Lower leg skin (tissue), 4 donors: Measurements from ENCODE around the gene CDK5. TPM values are rescaled to one million over a fixed set of nuclear protein-coding genes. Genes with fewer than 3 reads are reported as not detected.

Experiments used
- DNase-seq, 2 donors: peaks; one replicate each; pipeline ENCODE4 v3.0.0-alpha.2; 2019; ENCODE audit warnings: low spot score in 2 of 2
- H3K4me3 ChIP-seq: fragments of 200-600 bp; sonication (generic); 2 replicates; pipeline ENCODE4 v1.5.1; 2017; ENCODE audit warnings: mild to moderate bottlenecking, low read depth; ENCODE audit not compliant: poor library complexity, severe bottlenecking
- POLR2A ChIP-seq, 2 donors: fragments of 450-650 bp; IDR thresholded peaks; one replicate each; pipeline ENCODE4 v1.6.1; 2016 to 2017; ENCODE audit warnings: antibody characterized with exemption in 2 of 2, mild to moderate bottlenecking in 1 of 2, moderate library complexity in 1 of 2
- WGBS, 2 donors: methylation state at CpG; one replicate each; pipeline ENCODE4 v1.1.5; 2018; 5-methylcytosine and 5-hydroxymethylcytosine counted together
- intact Hi-C: fragments of 100-400 bp; cut with DNase I; formaldehyde crosslinking; loops from one replicate; pipeline ENCODE4 v1.15.0; 2023; ENCODE audit warnings: low total_unique reads
- total RNA-seq, 4 donors: library from RNA; depleted of rRNA; stranded (reverse); fragments of >200 nt; gene quantifications; one replicate each; pipeline ENCODE4 v1.1.0, GENCODE V29; 2016
- TF ChIP-seq, protein P1 (sequence below), 3 donors: fragments of 450-650 bp; IDR thresholded peaks; one replicate each; pipeline ENCODE4 v1.5.1; 2016; ENCODE audit warnings: antibody characterized with exemption in 3 of 3, mild to moderate bottlenecking in 3 of 3, moderate library complexity in 2 of 3

CDK5 gene
- total RNA-seq, 4 donors from 2014 or later: 3.9 to 13.7 (median 7.2) TPM

DNA sequence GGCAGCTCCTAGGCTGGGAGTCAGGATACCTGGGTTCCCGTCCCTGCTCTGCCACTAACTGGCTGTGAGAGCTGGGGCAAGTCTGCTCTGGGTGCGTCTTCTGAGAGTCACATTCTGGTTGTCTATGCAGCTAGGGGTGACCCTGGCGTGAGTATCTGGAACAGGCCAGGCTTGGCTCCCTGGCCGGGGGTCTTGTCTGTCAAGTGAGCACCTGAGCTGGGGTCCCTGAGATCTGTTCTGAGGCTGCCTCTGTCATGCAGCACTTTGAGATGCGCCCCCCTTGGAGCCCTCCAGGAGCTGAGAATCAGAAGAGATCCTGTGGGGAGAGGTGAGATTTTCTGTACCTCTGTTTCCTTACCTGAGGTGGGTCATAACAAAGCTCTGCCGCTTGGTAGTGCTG lies 36.1 kb upstream of the CDK5 start:
- 93 to 96% methylated on average over 5 to 6 of the region's 6 CpGs for WGBS, 2 donors
- H3K4me3 ChIP-seq: no peak overlapping the region
- no peak for TF ChIP-seq POLR2A (IDR thresholded peaks at IDR 0.05)
- TF ChIP-seq, protein P1, sequence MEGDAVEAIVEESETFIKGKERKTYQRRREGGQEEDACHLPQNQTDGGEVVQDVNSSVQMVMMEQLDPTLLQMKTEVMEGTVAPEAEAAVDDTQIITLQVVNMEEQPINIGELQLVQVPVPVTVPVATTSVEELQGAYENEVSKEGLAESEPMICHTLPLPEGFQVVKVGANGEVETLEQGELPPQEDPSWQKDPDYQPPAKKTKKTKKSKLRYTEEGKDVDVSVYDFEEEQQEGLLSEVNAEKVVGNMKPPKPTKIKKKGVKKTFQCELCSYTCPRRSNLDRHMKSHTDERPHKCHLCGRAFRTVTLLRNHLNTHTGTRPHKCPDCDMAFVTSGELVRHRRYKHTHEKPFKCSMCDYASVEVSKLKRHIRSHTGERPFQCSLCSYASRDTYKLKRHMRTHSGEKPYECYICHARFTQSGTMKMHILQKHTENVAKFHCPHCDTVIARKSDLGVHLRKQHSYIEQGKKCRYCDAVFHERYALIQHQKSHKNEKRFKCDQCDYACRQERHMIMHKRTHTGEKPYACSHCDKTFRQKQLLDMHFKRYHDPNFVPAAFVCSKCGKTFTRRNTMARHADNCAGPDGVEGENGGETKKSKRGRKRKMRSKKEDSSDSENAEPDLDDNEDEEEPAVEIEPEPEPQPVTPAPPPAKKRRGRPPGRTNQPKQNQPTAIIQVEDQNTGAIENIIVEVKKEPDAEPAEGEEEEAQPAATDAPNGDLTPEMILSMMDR (IDR thresholded peaks at IDR 0.05): no peak
- intact Hi-C loops: no loop called here
- DNase-seq: no peak

DNA sequence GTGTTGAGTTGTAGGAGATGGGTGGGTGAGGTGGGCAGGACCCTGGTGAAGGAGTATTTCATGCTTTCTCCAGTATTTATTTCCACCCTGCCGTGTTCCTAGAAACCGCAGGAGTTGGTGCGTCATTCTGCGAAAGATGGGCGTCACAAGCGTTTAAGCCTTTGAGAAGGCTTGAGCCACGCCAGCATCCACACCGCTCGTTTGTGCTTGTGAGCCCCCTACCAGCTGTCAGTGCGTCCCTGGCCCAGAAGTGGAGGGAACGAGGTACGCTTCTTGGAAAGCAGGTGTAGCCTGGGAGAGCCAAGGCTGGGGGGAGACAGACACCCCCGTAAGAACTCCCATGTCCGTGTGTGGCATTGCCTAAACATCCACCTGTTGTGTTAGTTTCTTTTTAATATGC lies 34.3 kb upstream of the CDK5 start:
- 88 to 90% methylated on average over 14 of the region's 14 CpGs for WGBS, 2 donors
- no peak for TF ChIP-seq POLR2A (IDR thresholded peaks at IDR 0.05)
- TF ChIP-seq, protein P1 (IDR thresholded peaks at IDR 0.05): no peak
- intact Hi-C loops: no loop called here
- no peak for DNase-seq
- no peak overlapping the region for H3K4me3 ChIP-seq

DNA sequence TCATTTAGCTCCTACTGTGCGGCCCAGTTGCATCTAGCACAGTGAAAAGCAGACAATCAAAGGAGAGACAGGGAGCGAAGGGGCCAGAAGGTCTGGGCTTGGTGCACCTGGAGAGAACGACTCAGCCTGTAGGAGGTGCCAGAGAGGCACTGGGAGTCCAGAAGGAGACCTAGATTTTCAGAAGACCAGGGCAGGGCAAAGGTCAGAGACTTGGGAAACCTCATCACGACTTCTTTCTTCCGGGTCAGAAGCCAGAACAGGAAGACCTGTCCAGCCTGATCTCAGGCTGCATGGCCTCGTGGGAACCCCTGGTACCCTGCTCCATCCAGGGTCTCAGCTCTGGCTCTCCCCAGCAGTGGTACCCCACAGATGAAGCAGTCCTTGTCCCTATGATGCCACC lies 33.7 kb upstream of the CDK5 start:
- WGBS, 2 donors: 56 to 58% methylated on average over 6 of the region's 6 CpGs
- TF ChIP-seq, protein P1 (IDR thresholded peaks at IDR 0.05): no peak
- TF ChIP-seq POLR2A (IDR thresholded peaks at IDR 0.05): no peak
- DNase-seq: no peak
- H3K4me3 ChIP-seq: no peak overlapping the region
- intact Hi-C loops: no loop called here

DNA sequence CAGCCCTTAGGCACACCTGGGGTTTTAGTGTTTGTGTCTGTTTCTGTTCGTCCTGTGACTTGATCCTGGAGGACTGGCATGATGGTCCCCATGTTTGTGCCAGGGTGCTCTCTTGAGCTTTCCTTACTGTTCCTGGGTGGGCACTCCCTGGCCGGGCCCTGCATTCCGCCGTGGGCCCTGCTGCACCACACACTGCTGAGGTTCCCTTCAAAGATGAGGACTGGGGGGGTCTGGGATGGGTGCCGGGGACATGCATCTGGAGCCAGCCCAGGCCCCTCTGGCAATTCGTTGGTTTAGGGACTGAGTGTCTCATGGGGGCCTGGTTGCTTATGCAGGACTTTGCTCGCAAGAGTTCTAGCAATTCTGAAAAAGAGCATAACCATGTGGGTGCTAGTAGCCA lies 33.3 kb upstream of the CDK5 start:
- no peak overlapping the region for H3K4me3 ChIP-seq
- WGBS, 2 donors: 90 to 92% methylated on average over 7 of the region's 7 CpGs
- DNase-seq: no peak
- intact Hi-C loops: no loop called here
- TF ChIP-seq POLR2A (IDR thresholded peaks at IDR 0.05): no peak
- TF ChIP-seq, protein P1 (IDR thresholded peaks at IDR 0.05): no peak

DNA sequence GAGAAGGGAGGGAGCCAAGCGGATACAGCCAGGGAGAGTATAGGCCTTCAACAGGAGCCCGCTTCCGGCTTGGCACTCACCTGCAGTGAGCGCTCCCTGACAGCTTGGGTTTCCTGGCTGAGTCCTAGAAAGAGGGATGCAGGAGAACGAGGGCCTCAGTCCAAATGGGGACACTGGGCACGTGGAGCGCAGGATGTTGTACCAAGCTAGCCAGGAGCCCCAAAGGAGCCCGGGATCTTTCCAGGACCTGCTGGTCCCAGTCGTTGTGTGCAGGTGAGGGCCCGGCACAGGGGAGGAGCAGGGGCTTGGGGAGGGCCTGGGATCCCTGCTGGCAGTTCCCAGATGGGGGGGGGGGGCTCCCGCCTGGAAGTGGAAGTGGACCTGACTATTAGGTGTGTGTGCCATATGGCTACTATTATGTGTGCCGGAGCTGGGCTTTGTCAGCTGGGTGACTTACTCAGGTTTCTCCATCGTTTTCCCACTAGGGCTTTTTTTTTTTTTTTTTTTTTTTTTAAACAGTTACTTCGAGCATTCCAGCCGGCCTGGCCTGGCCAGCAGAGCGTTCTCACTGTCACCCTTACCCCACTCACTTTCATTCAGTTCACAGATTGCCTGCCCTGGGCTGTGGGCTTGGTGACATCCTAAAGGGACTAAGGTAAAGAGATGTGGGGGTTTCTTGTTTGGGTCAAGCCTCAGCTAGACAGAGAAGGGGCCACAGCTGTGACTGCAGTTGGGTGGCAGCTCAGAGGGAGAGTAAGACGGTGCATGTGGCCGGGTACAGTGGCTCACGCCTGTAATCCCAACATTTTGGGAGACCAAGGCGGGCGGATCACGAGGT lies 32.4 kb upstream of the CDK5 start:
- TF ChIP-seq, protein P1 (IDR thresholded peaks at IDR 0.05): no peak
- no peak for TF ChIP-seq POLR2A (IDR thresholded peaks at IDR 0.05)
- 72 to 76% methylated on average over 18 to 22 of the region's 22 CpGs for WGBS, 2 donors
- intact Hi-C loops: no loop called here
- no peak for DNase-seq
- H3K4me3 ChIP-seq: no peak overlapping the region
